IMR-90 (cell line): ENCODE measurements around the gene TMEFF1. TPM values are rescaled to one million over a fixed set of nuclear protein-coding genes. Genes with fewer than 3 reads are reported as not detected.

Source experiments
- ATAC-seq: fragments of 200-7000 bp; cut with Tn5 transposase; 2 replicates; pipeline ENCODE4 v1.9.1; 2020; ENCODE audit warnings: low read depth, mild to moderate bottlenecking, moderate library complexity
- BruUV-seq: library from RNA; stranded (reverse); fragments of 400-500 nt; replicated peaks from 2 replicates; lab custom pipeline; 2021; lab: Mats Ljungman, UMichigan
- CTCF ChIA-PET: fragments of 300-600 bp; formaldehyde crosslinking; extraction: SDS; loops from one replicate; lab custom pipeline; 2021; ENCODE audit warnings: antibody characterized with exemption; lab: Yijun Ruan, JAX
- POLR2A ChIA-PET: fragments of 300-600 bp; sonication (Branson Sonifier 250); formaldehyde crosslinking; loops from one replicate; lab custom pipeline; 2022; ENCODE audit warnings: antibody characterized with exemption; ENCODE audit not compliant: unreplicated experiment; lab: Charles Lee
- DNase-seq: peaks from one replicate; pipeline ENCODE4 v3.0.0; 2013
- H2AFZ ChIP-seq: replicated peaks from 2 replicates; pipeline ENCODE3; 2013; ENCODE audit warnings: low read length, mild to moderate bottlenecking; ENCODE audit not compliant: poor library complexity
- H2AK5ac ChIP-seq: 2 replicates; pipeline ENCODE4 v1.6.1; 2013; ENCODE audit warnings: low read depth, low read length, inconsistent platforms
- H2AK9ac ChIP-seq: replicated peaks from 2 replicates; pipeline ENCODE3; 2013; ENCODE audit warnings: mild to moderate bottlenecking, low read depth, low read length, moderate library complexity; ENCODE audit not compliant: poor library complexity
- H2BK120ac ChIP-seq: 2 replicates; pipeline ENCODE4 v1.6.1; 2013; ENCODE audit warnings: low read depth, low read length, inconsistent platforms
- H2BK15ac ChIP-seq: 3 replicates; pipeline ENCODE4 v1.6.1; 2013; ENCODE audit warnings: low read depth, low read length, inconsistent platforms
- H2BK20ac ChIP-seq: 2 replicates; pipeline ENCODE4 v1.6.1; 2013; ENCODE audit warnings: low read depth, mild to moderate bottlenecking, inconsistent platforms, low read length, moderate library complexity
- H2BK5ac ChIP-seq: 2 replicates; pipeline ENCODE4 v1.6.1; 2013; ENCODE audit warnings: mild to moderate bottlenecking, low read depth, low read length, inconsistent platforms; ENCODE audit not compliant: poor library complexity, severe bottlenecking
- H3K14ac ChIP-seq: replicated peaks from 2 replicates; pipeline ENCODE4 v1.6.1; 2013; ENCODE audit warnings: low read depth, low read length, inconsistent platforms
- H3K18ac ChIP-seq: 2 replicates; pipeline ENCODE4 v1.6.1; 2013; ENCODE audit warnings: low read depth, low read length, control low read depth
- H3K23ac ChIP-seq: 2 replicates; pipeline ENCODE4 v1.6.1; 2013; ENCODE audit warnings: low read depth, low read length, inconsistent platforms
- H3K27ac ChIP-seq: 2 replicates; pipeline ENCODE4 v1.5.1; 2013; ENCODE audit warnings: mild to moderate bottlenecking, control low read depth, low read length; ENCODE audit not compliant: insufficient read depth
- H3K27me3 ChIP-seq: 2 replicates; pipeline ENCODE4 v1.6.1; 2013; ENCODE audit warnings: low read length; ENCODE audit not compliant: control insufficient read depth, insufficient read depth
- H3K36me3 ChIP-seq: 2 replicates; pipeline ENCODE4 v1.6.1; 2013; ENCODE audit warnings: low read length, mixed read lengths; ENCODE audit not compliant: control insufficient read depth, insufficient read depth
- H3K4ac ChIP-seq: 2 replicates; pipeline ENCODE4 v1.6.1; 2013; ENCODE audit warnings: low read depth, low read length, inconsistent platforms
- H3K4me1 ChIP-seq: 2 replicates; pipeline ENCODE4 v1.6.1; 2013; ENCODE audit warnings: low read length, mixed read lengths; ENCODE audit not compliant: control insufficient read depth, insufficient read depth
- H3K4me2 ChIP-seq: 2 replicates; pipeline ENCODE4 v1.6.1; 2013; ENCODE audit warnings: low read depth, mild to moderate bottlenecking, control low read depth, low read length, moderate library complexity
- H3K4me3 ChIP-seq: 2 replicates; pipeline ENCODE4 v1.5.1; 2013; ENCODE audit warnings: low read depth, mild to moderate bottlenecking, control low read depth, low read length, moderate library complexity; ENCODE audit not compliant: insufficient read depth
- H3K56ac ChIP-seq: 2 replicates; pipeline ENCODE4 v1.6.1; 2013; ENCODE audit warnings: low read length, inconsistent platforms; ENCODE audit not compliant: insufficient read depth; ENCODE audit errors: extremely low read depth
- H3K79me1 ChIP-seq, 2 experiments: 2 replicates each; pipeline ENCODE4 v1.6.1; 2013; ENCODE audit warnings: low read length in 2 of 2, inconsistent platforms in 1 of 2, low read depth in 1 of 2
- H3K9ac ChIP-seq: 2 replicates; pipeline ENCODE4 v1.6.1; 2013; ENCODE audit warnings: low read depth, low read length, control low read depth
- H3K9me1 ChIP-seq: 2 replicates; pipeline ENCODE4 v1.6.1; 2013; ENCODE audit warnings: low read length, inconsistent platforms; ENCODE audit not compliant: insufficient read depth
- H3K9me3 ChIP-seq: 2 replicates; pipeline ENCODE4 v1.6.1; 2013; ENCODE audit warnings: low read length; ENCODE audit not compliant: control insufficient read depth, insufficient read depth
- H4K20me1 ChIP-seq: 2 replicates; pipeline ENCODE4 v1.6.1; 2013; ENCODE audit warnings: low read length, inconsistent platforms; ENCODE audit not compliant: insufficient read depth
- H4K5ac ChIP-seq: 2 replicates; pipeline ENCODE4 v1.6.1; 2013; ENCODE audit warnings: mild to moderate bottlenecking, low read depth, low read length, control low read depth
- H4K8ac ChIP-seq, 2 experiments: 2 replicates each; pipeline ENCODE4 v1.6.1; 2013; ENCODE audit warnings: low read depth in 2 of 2, low read length in 2 of 2, control low read depth in 1 of 2, inconsistent platforms in 1 of 2
- H4K91ac ChIP-seq: 2 replicates; pipeline ENCODE4 v1.6.1; 2013; ENCODE audit warnings: low read depth, low read length, inconsistent platforms; ENCODE audit not compliant: insufficient read depth
- MXI1 ChIP-seq: IDR thresholded peaks from 2 replicates; pipeline ENCODE4 v1.6.1; 2012; ENCODE audit warnings: low read depth, mild to moderate bottlenecking, low read length, moderate library complexity, borderline replicate concordance
- dilution Hi-C: fragments of 300-500 bp; cut with HindIII; formaldehyde crosslinking; loops from one replicate; pipeline ENCODE4 v1.14.3; 2018; ENCODE audit warnings: low sequenced_read_pairs; ENCODE audit not compliant: unreplicated experiment
- in situ Hi-C: fragments of 300-500 bp; cut with MboI; formaldehyde crosslinking; loops from 3 replicates; pipeline ENCODE4 v1.14.3; 2019; ENCODE audit warnings: low sequenced_read_pairs, inconsistent platforms, mixed read lengths
- intact Hi-C: fragments of 100-400 bp; cut with micrococcal nuclease; formaldehyde crosslinking; loops from 2 replicates; pipeline ENCODE4 v1.10.0; 2022
- polyA plus RNA-seq, 3 experiments: library from polyadenylated mRNA; depleted of rRNA; stranded (reverse); fragments of >200 nt; gene quantifications; 2 replicates each; pipeline ENCODE4 v1.2.3, GENCODE V29; 2012; ENCODE audit warnings: low replicate concordance in 1 of 3
- total RNA-seq: library from RNA; depleted of rRNA; stranded (reverse); fragments of >200 nt; gene quantifications from 2 replicates; pipeline ENCODE4 v1.2.3, GENCODE V29; 2012

The TMEFF1 gene
- total and polyA plus RNA-seq, 2 of the 4 experiments (the other 2 are of a cell fraction) = 0.62 to 0.90 TPM

DNA sequence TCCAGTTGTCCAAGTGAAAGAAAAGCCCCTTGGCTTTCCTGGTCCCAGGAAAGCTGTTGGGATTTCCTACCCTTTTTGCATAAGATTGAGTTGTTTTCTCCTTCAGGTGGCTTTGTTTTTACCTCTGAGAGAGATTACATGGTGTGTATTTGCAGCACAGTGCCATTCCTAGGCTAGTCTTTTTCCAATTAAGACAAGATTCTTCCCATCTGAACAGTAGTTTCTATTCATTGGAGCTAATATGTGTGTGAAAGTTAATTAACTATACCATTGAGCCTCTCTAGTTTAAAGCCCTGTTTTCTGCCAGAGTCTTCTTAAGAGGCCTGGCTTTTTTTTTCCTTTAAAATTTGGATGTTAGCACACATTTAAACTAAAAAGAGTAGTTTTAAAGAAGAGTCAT lies 25.9 kb upstream of the TMEFF1 start:
- Histone ChIP-seq H3K36me3 (peaks cover 24% of the 10 kb centered on the region), H3K23ac (no peak overlapping the region), H2BK5ac (no peak overlapping the region), H2AK5ac (no peak overlapping the region), H4K8ac (no peak overlapping the region), H3K4me3 (no peak overlapping the region), H4K20me1 (peaks cover 64% of the 10 kb centered on the region), H3K9me3 (no peaks in the 10 kb centered on the region), H2AK9ac (no peak overlapping the region), H3K4me2 (no peak overlapping the region), H3K4ac (no peak overlapping the region), H3K4me1 (peaks cover 10% of the 10 kb centered on the region), H2AFZ (no peak overlapping the region), H2BK20ac (no peak overlapping the region), H3K56ac (no peak overlapping the region), H2BK15ac (no peak overlapping the region), H3K18ac (no peak overlapping the region), H3K14ac (no peak overlapping the region), H4K91ac (no peak overlapping the region), H4K5ac (no peak overlapping the region), H2BK120ac (no peak overlapping the region), H3K27ac (no peak overlapping the region), H3K9ac (no peak overlapping the region), H3K27me3 (no peaks in the 10 kb centered on the region), H3K9me1 (peaks cover 15% of the 10 kb centered on the region), H3K79me1 (peaks cover 26 to 70% of the 10 kb centered on the region in 2 experiments)
- ATAC-seq (no peak), DNase-seq (no peak)
- POLR2A ChIA-PET = no interaction called here
- CTCF ChIA-PET = interaction anchor here (1.5 to 1.7 kb wide), 2 partner anchors 9 to 90 kb away, joined by 3 to 5 read pairs; no protein-coding TSS in a partner anchor
- in situ Hi-C loops (no loop called here), intact Hi-C loops (no loop called here), dilution Hi-C loops (no loop called here)
- no TSS peak for BruUV-seq
- TF ChIP-seq MXI1 = no peak
